Endothelial cell of umbilical vein (primary cell): ENCODE data around the gene ZBTB46. TPM values are rescaled to one million over a fixed set of nuclear protein-coding genes. Genes with fewer than 3 reads are reported as not detected.
A peak's percentile ranks its signal among the peaks of the same experiment; 100 is the strongest.

ENCODE experiments used
- BruUV-seq: library from RNA; stranded (reverse); fragments of 400-500 nt; replicated peaks from 2 replicates; lab custom pipeline; 2021; lab: Mats Ljungman, UMichigan
- CTCF ChIA-PET: fragments of 300-600, 350-600 bp; sonication (Branson Sonifier 250); formaldehyde crosslinking; loops from one replicate; lab custom pipeline; 2021; ENCODE audit warnings: antibody characterized with exemption, inconsistent platforms; lab: Charles Lee
- POLR2A ChIA-PET: fragments of 300-600, 350-600 bp; sonication (Branson Sonifier 250); formaldehyde crosslinking; loops from one replicate; lab custom pipeline; 2021; ENCODE audit warnings: antibody characterized with exemption, inconsistent platforms; lab: Charles Lee
- DNase-seq: peaks from one replicate; pipeline ENCODE4 v3.0.0-alpha.2; 2011; ENCODE audit warnings: low read depth, low spot score
- FAIRE-seq: peaks from 2 replicates; lab custom pipeline; 2011; peaks lifted over from hg19 to GRCh38; lab: Jason Lieb, UNC
- H2AFZ ChIP-seq: 2 replicates; pipeline ENCODE4 v1.6.0; 2012; ENCODE audit warnings: low read depth, low read length, control low read depth, inconsistent platforms
- H3K27ac ChIP-seq: 2 replicates; pipeline ENCODE4 v1.5.1; 2011; ENCODE audit warnings: low read depth, mild to moderate bottlenecking, control low read depth, low read length, moderate library complexity; ENCODE audit not compliant: insufficient read depth
- H3K27me3 ChIP-seq, 2 experiments: 2 replicates each; pipeline versions ENCODE4 v1.6.0 to v1.6.1; 2011; ENCODE audit warnings: low read length in 2 of 2, mixed read lengths in 1 of 2; ENCODE audit not compliant: control insufficient read depth in 2 of 2, insufficient read depth in 2 of 2
- H3K36me3 ChIP-seq, 2 experiments: 2 replicates in 1 of 2; 3 replicates in 1 of 2; pipeline ENCODE4 v1.5.1; 2011; ENCODE audit warnings: low read length in 2 of 2, mild to moderate bottlenecking in 1 of 2, moderate library complexity in 1 of 2; ENCODE audit not compliant: control insufficient read depth in 2 of 2, insufficient read depth in 2 of 2; ENCODE audit errors: extremely low read depth in 1 of 2
- H3K4me1 ChIP-seq: 3 replicates; pipeline ENCODE4 v1.5.1; 2011; ENCODE audit warnings: mild to moderate bottlenecking, low read length; ENCODE audit not compliant: control insufficient read depth, insufficient read depth; ENCODE audit errors: extremely low read depth
- H3K4me2 ChIP-seq: 2 replicates; pipeline ENCODE4 v1.6.1; 2011; ENCODE audit warnings: low read length, control low read depth, mixed read lengths; ENCODE audit not compliant: insufficient read depth
- H3K4me3 ChIP-seq, 3 experiments: fragments of 200-600 bp in 1 of 3; sonication (generic), shearing (Covaris generic) in 1 of 3; replicated peaks in 1 of 3; 2 replicates each; pipeline ENCODE4 v1.5.1; 2011 to 2016; ENCODE audit warnings: control low read depth in 3 of 3, low read length in 3 of 3, mild to moderate bottlenecking in 2 of 3, inconsistent platforms in 1 of 3, low read depth in 1 of 3, moderate library complexity in 1 of 3; ENCODE audit not compliant: insufficient read depth in 1 of 3
- H3K79me2 ChIP-seq: 2 replicates; pipeline ENCODE4 v1.6.0; 2012; ENCODE audit warnings: low read length, inconsistent platforms; ENCODE audit not compliant: control insufficient read depth, insufficient read depth
- H3K9ac ChIP-seq: replicated peaks from 2 replicates; pipeline ENCODE3; 2011; ENCODE audit warnings: low read length, control low read depth; ENCODE audit not compliant: insufficient read depth; ENCODE audit errors: extremely low read depth
- H3K9me1 ChIP-seq: replicated peaks from 3 replicates; pipeline ENCODE4 v1.6.0; 2011; ENCODE audit warnings: mild to moderate bottlenecking, low read length; ENCODE audit not compliant: control insufficient read depth, insufficient read depth; ENCODE audit errors: extremely low read depth
- H3K9me3 ChIP-seq: replicated peaks from 2 replicates; pipeline ENCODE4 v1.5.1; 2012; ENCODE audit warnings: low read length, inconsistent platforms; ENCODE audit not compliant: control insufficient read depth, insufficient read depth
- H4K20me1 ChIP-seq: replicated peaks from 2 replicates; pipeline ENCODE3; 2011; ENCODE audit warnings: mild to moderate bottlenecking, low read length; ENCODE audit not compliant: control insufficient read depth, insufficient read depth; ENCODE audit errors: extremely low read depth
- CTCF ChIP-seq, 2 donors: IDR thresholded peaks; 1 replicate in 1 of 2; 2 replicates in 1 of 2; pipeline ENCODE4 v1.5.1; 2011; ENCODE audit warnings: low read length in 2 of 2, mild to moderate bottlenecking in 2 of 2, moderate library complexity in 2 of 2, control low read depth in 1 of 2, inconsistent platforms in 1 of 2, low read depth in 1 of 2; ENCODE audit not compliant: insufficient read depth in 1 of 2; ENCODE audit errors: extremely low read depth in 1 of 2
- EZH2 ChIP-seq: IDR thresholded peaks from 2 replicates; pipeline ENCODE4 v1.6.1; 2012; ENCODE audit warnings: borderline replicate concordance, low read depth, mild to moderate bottlenecking, moderate library complexity, low read length, inconsistent platforms; ENCODE audit not compliant: severe bottlenecking
- GATA2 ChIP-seq: IDR thresholded peaks from 2 replicates; pipeline ENCODE4 v1.7.0; 2011; ENCODE audit warnings: low read depth, mild to moderate bottlenecking, moderate library complexity, mixed read lengths, low read length; ENCODE audit not compliant: insufficient read length, insufficient read depth
- JUN ChIP-seq: IDR thresholded peaks from 2 replicates; pipeline ENCODE4 v1.6.1; 2011; ENCODE audit warnings: borderline replicate concordance, low read depth; ENCODE audit not compliant: insufficient read length, insufficient read depth
- MAX ChIP-seq: IDR thresholded peaks from 2 replicates; pipeline ENCODE4 v1.6.1; 2011; ENCODE audit not compliant: insufficient read depth, insufficient read length
- POLR2A ChIP-seq: IDR thresholded peaks from 2 replicates; pipeline ENCODE4 v1.6.1; 2012; ENCODE audit warnings: low read depth, mild to moderate bottlenecking, control low read depth, low read length
- POLR2AphosphoS5 ChIP-seq: IDR thresholded peaks from 2 replicates; pipeline ENCODE4 v1.6.1; 2012; ENCODE audit warnings: low read depth, mild to moderate bottlenecking, control low read depth, low read length, moderate library complexity; ENCODE audit not compliant: insufficient read depth
- dilution Hi-C: fragments of 300-500 bp; cut with MboI; formaldehyde crosslinking; loops from one replicate; pipeline ENCODE4 v1.15.0; 2019; ENCODE audit warnings: low sequenced_read_pairs; ENCODE audit not compliant: extremely low pct_ligation_motif_present
- intact Hi-C: fragments of 100-400 bp; cut with micrococcal nuclease; formaldehyde crosslinking; loops from one replicate; pipeline ENCODE4 v1.10.0; 2022
- polyA plus RNA-seq, 4 experiments: library from polyadenylated mRNA; depleted of rRNA in 3 of 4; stranded (reverse) in 3 of 4; unstranded in 1 of 4; fragments of >200 nt; gene quantifications; 2 replicates each; pipeline versions ENCODE4 v1.2.1 to v1.2.3, GENCODE V29; 2011 to 2012; ENCODE audit warnings: missing spikeins in 1 of 4
- total RNA-seq: library from RNA; stranded (reverse); gene quantifications from 2 replicates; pipeline ENCODE4 v1.2.3, GENCODE V29; 2021

Gene ZBTB46
- total and polyA plus RNA-seq, 2 donors (not counting 3 experiments of a cell fraction or from before 2014, with no cell fraction given), result 1.3 to 7.1 TPM

- Histone ChIP-seq H3K27me3 (peaks cover 0 to 5% of the 10 kb centered on the region in 2 experiments), H2AFZ (no peak overlapping the region), H3K4me3 (no peak overlapping the region), H3K4me1 (peaks cover 23% of the 10 kb centered on the region), H3K9me3 (no peaks in the 10 kb centered on the region), H3K79me2 (no peaks in the 10 kb centered on the region), H4K20me1 (no peaks in the 10 kb centered on the region), H3K9ac (no peak overlapping the region), H3K36me3 (peaks cover 0 to 4% of the 10 kb centered on the region in 2 experiments), H3K9me1 (no peaks in the 10 kb centered on the region), H3K27ac (no peak overlapping the region), H3K4me2 (no peak overlapping the region)
- dilution Hi-C loops (no loop called here), intact Hi-C loops (no loop called here)
- TF ChIP-seq POLR2A, result no peak
- TF ChIP-seq EZH2, result no peak
- no peak for TF ChIP-seq MAX
- no peak for TF ChIP-seq GATA2
- TF ChIP-seq JUN, result no peak
- TF ChIP-seq CTCF (IDR thresholded peaks at IDR 0.05; ENCODE audit: extremely low read depth in 1 of 2, insufficient read depth in 1 of 2, low read depth in 1 of 2, low read length in 2 of 2), result no peak
- peak; percentile 14 for TF ChIP-seq POLR2AphosphoS5
- FAIRE-seq, result no peak
- ChIA-PET POLR2A (no interaction called here), CTCF (interaction anchor here (0.5 to 2.6 kb wide), 14 partner anchors 8 to 318 kb away, joined by 3 to 17 read pairs (median 4); no protein-coding TSS in a partner anchor)
- DNase-seq, result no peak
- BruUV-seq, result no TSS peak
Observed at GRCh38 chr20:63857764-63858392, 26.8 kb upstream of the ZBTB46 start.
